Esophagus muscularis mucosa (tissue), 3 donors: ENCODE results near the gene EFHC1.

ENCODE experiments used
- POLR2AphosphoS5 ChIP-seq, 2 donors: sonication (generic); formaldehyde crosslinking; IDR thresholded peaks; one replicate each; pipeline ENCODE4 v1.6.1; 2017; ENCODE audit warnings: antibody characterized with exemption in 2 of 2
- TF ChIP-seq, protein P1 (sequence below), 3 experiments: fragments of 200-600 bp in 2 of 3; fragments of 450-650 bp in 1 of 3; sonication (generic) in 2 of 3; IDR thresholded peaks; one replicate each; pipeline ENCODE4 v1.5.1; 2017 to 2019; ENCODE audit warnings: antibody characterized with exemption in 3 of 3, mild to moderate bottlenecking in 2 of 3, moderate library complexity in 1 of 3

GRCh38 chr6:52377538-52378221 lies 42.5 kb upstream of the EFHC1 start:
- TF ChIP-seq, protein P1, sequence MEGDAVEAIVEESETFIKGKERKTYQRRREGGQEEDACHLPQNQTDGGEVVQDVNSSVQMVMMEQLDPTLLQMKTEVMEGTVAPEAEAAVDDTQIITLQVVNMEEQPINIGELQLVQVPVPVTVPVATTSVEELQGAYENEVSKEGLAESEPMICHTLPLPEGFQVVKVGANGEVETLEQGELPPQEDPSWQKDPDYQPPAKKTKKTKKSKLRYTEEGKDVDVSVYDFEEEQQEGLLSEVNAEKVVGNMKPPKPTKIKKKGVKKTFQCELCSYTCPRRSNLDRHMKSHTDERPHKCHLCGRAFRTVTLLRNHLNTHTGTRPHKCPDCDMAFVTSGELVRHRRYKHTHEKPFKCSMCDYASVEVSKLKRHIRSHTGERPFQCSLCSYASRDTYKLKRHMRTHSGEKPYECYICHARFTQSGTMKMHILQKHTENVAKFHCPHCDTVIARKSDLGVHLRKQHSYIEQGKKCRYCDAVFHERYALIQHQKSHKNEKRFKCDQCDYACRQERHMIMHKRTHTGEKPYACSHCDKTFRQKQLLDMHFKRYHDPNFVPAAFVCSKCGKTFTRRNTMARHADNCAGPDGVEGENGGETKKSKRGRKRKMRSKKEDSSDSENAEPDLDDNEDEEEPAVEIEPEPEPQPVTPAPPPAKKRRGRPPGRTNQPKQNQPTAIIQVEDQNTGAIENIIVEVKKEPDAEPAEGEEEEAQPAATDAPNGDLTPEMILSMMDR (IDR thresholded peaks at IDR 0.05), result no peak
- no peak for TF ChIP-seq POLR2AphosphoS5 (IDR thresholded peaks at IDR 0.05)
